GM12878 (cell line): ENCODE data around the gene ANXA3. TPM values are rescaled to one million over a fixed set of nuclear protein-coding genes. Genes with fewer than 3 reads are reported as not detected.

Experiments
- ATF7 ChIP-seq: fragments of 450-650 bp; IDR thresholded peaks from 2 replicates; pipeline ENCODE4 v1.6.1; 2016; ENCODE audit warnings: low read depth, mild to moderate bottlenecking
- BACH1 ChIP-seq: fragments of 450-650 bp; IDR thresholded peaks from 2 replicates; pipeline ENCODE4 v1.6.1; 2017; ENCODE audit warnings: mild to moderate bottlenecking, borderline replicate concordance
- CEBPB ChIP-seq, 2 experiments: fragments of 150-350 bp in 1 of 2; IDR thresholded peaks; 2 replicates each; pipeline ENCODE4 v1.6.1; 2012 to 2014; ENCODE audit warnings: low read depth in 2 of 2, low read length in 2 of 2, borderline replicate concordance in 1 of 2, inconsistent platforms in 1 of 2
- EZH2 ChIP-seq: IDR thresholded peaks from 2 replicates; pipeline ENCODE4 v1.6.1; 2012; ENCODE audit warnings: low read depth, mild to moderate bottlenecking, control low read depth, inconsistent platforms, low read length, borderline replicate concordance; ENCODE audit not compliant: control insufficient read depth
- FOS ChIP-seq: IDR thresholded peaks from 3 replicates; pipeline ENCODE4 v1.6.1; 2011; ENCODE audit warnings: borderline replicate concordance; ENCODE audit not compliant: insufficient read length; ENCODE audit errors: extremely low read depth
- GATAD2B ChIP-seq: fragments of 450-650 bp; conservative IDR thresholded peaks from 2 replicates; pipeline ENCODE4 v1.6.1; 2017; ENCODE audit warnings: low read depth, mild to moderate bottlenecking, moderate library complexity
- HCFC1 ChIP-seq: fragments of 150-350 bp; IDR thresholded peaks from 2 replicates; pipeline ENCODE4 v1.6.1; 2014; ENCODE audit warnings: low read length
- HDGF ChIP-seq: fragments of 450-650 bp; IDR thresholded peaks from 2 replicates; pipeline ENCODE4 v1.6.1; 2016; ENCODE audit warnings: antibody characterized with exemption
- JUNB ChIP-seq: IDR thresholded peaks from 2 replicates; pipeline ENCODE4 v1.6.1; 2016; ENCODE audit warnings: antibody characterized with exemption, mild to moderate bottlenecking
- NBN ChIP-seq: fragments of 450-650 bp; IDR thresholded peaks from 2 replicates; pipeline ENCODE4 v1.6.1; 2016
- NR2F1 ChIP-seq: fragments of 450-650 bp; conservative IDR thresholded peaks from 2 replicates; pipeline ENCODE4 v1.6.1; 2017; ENCODE audit warnings: mild to moderate bottlenecking
- PAX8 ChIP-seq: fragments of 450-650 bp; IDR thresholded peaks from 2 replicates; pipeline ENCODE4 v1.6.1; 2017; ENCODE audit warnings: mild to moderate bottlenecking, moderate library complexity
- POLR2A ChIP-seq: IDR thresholded peaks from 2 replicates; pipeline ENCODE4 v1.6.1; 2011; ENCODE audit warnings: low read depth, mild to moderate bottlenecking, low read length
- RCOR1 ChIP-seq: conservative IDR thresholded peaks from 2 replicates; pipeline ENCODE4 v1.6.1; 2012; ENCODE audit warnings: low read depth, low read length, improper control_type of control experiment
- TCF12 ChIP-seq: IDR thresholded peaks from 2 replicates; pipeline ENCODE4 v1.6.1; 2011; ENCODE audit warnings: low read depth, mild to moderate bottlenecking, low read length
- YBX1 ChIP-seq: fragments of 450-650 bp; IDR thresholded peaks from 2 replicates; pipeline ENCODE4 v1.6.1; 2016; ENCODE audit warnings: antibody characterized with exemption
- ZSCAN29 ChIP-seq: fragments of 450-650 bp; IDR thresholded peaks from 2 replicates; pipeline ENCODE4 v1.6.1; 2017; ENCODE audit warnings: mild to moderate bottlenecking, moderate library complexity
- polyA plus RNA-seq, 11 experiments: library from polyadenylated mRNA; depleted of rRNA in 4 of 11; unstranded in 6 of 11; stranded (reverse) in 5 of 11; fragments of >200 nt; fragmentation: Nextera tagmentation in 4 of 11; fragmentation: Illumina TruSeq in 1 of 11; extraction: Ambion mirVana in 4 of 11; extraction: Trizol in 1 of 11; gene quantifications; 1 replicate in 1 of 11; 2 replicates in 10 of 11; pipeline versions ENCODE4 v1.2.1 to v1.2.3, GENCODE V29; 2011 to 2016; ENCODE audit warnings: inconsistent platforms in 2 of 11, missing spikeins in 2 of 11, low read depth in 1 of 11
- total RNA-seq, 4 experiments: library from RNA; depleted of rRNA in 3 of 4; stranded (reverse); fragments of >200 nt in 3 of 4; fragmentation: Illumina TruSeq in 1 of 4; extraction: Trizol in 1 of 4; gene quantifications; 2 replicates each; pipeline versions ENCODE4 v1.2.1 to v1.2.3, GENCODE V29; 2013 to 2021
- TF ChIP-seq, protein P1 (sequence below), 3 experiments: IDR thresholded peaks in 2 of 3; conservative IDR thresholded peaks in 1 of 3; 2 replicates each; pipeline ENCODE4 v1.5.1; 2011; ENCODE audit warnings: low read depth in 3 of 3, low read length in 3 of 3, mild to moderate bottlenecking in 3 of 3, control low read depth in 2 of 3, moderate library complexity in 2 of 3, inconsistent platforms in 1 of 3, mixed read lengths in 1 of 3; ENCODE audit not compliant: control insufficient read depth in 2 of 3, insufficient read depth in 1 of 3; ENCODE audit errors: extremely low read depth in 1 of 3
- TF ChIP-seq, protein P2 (sequence below): IDR thresholded peaks from 2 replicates; pipeline ENCODE4 v1.6.1; 2012; ENCODE audit warnings: low read depth, low read length, improper control_type of control experiment
- TF ChIP-seq, protein P3 (sequence below): IDR thresholded peaks from 2 replicates; pipeline ENCODE4 v1.6.1; 2011; ENCODE audit warnings: borderline replicate concordance, low read depth, mild to moderate bottlenecking, moderate library complexity, mixed read lengths, low read length; ENCODE audit not compliant: insufficient read depth; ENCODE audit errors: extremely low read length
- TF ChIP-seq, protein P4 (sequence below): fragments of 450-650 bp; IDR thresholded peaks from 2 replicates; pipeline ENCODE4 v1.6.1; 2017; ENCODE audit warnings: antibody characterized with exemption, mild to moderate bottlenecking, moderate library complexity
- TF ChIP-seq, protein P5 (sequence below): IDR thresholded peaks from 2 replicates; pipeline ENCODE4 v1.6.1; 2011; ENCODE audit warnings: low read depth, low read length, improper control_type of control experiment, borderline replicate concordance

Gene ANXA3
- total and polyA plus RNA-seq, 10 of the 15 experiments (the other 5 are each of a cell fraction or from before 2014, with no cell fraction given) = 0.28 to 14.7 (median 0.91) TPM

DNA sequence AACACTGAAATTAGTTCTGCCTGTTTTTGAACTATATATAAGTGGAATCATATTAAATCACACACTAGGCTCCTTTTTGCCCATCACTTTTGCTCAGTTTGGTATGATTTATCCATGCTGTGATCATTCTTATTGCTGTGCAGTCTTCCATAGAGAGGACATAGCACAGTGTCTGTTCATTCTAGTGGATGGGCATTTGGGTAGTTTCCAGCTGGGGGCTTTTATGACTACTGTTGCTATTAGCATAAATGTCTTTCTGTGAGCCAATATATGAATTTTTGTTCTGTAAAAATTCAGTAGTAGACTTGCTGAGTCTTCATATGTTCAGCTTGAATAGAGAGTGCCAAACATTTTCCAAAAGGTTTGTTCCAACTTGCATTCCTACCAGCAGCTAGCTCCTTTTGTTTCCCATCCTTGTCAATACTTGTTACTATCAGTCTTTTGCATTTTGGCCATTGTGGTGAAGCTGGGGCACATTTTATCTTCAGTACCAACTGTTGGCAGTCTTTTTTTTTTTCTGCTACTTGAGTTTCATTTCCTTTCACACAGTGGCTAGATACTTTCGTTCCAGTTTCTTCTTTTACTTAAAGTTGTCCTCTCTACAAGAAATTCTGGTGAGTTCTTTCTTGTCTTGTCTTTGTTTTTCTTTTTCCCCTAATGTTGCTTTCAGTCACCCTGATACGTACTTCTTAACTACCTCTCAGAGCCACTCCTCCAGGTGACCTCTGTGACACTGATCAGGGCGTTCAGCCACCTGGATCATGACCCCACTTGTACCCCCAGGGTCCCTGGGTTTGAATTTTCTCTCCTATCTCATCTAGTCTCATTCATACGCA lies 87.0 kb downstream of the ANXA3 start (continued):
- TF ChIP-seq, protein P1, sequence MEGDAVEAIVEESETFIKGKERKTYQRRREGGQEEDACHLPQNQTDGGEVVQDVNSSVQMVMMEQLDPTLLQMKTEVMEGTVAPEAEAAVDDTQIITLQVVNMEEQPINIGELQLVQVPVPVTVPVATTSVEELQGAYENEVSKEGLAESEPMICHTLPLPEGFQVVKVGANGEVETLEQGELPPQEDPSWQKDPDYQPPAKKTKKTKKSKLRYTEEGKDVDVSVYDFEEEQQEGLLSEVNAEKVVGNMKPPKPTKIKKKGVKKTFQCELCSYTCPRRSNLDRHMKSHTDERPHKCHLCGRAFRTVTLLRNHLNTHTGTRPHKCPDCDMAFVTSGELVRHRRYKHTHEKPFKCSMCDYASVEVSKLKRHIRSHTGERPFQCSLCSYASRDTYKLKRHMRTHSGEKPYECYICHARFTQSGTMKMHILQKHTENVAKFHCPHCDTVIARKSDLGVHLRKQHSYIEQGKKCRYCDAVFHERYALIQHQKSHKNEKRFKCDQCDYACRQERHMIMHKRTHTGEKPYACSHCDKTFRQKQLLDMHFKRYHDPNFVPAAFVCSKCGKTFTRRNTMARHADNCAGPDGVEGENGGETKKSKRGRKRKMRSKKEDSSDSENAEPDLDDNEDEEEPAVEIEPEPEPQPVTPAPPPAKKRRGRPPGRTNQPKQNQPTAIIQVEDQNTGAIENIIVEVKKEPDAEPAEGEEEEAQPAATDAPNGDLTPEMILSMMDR (IDR thresholded peaks at IDR 0.05 in 2 of 3, conservative IDR thresholded peaks at IDR 0.05 in 1 of 3; ENCODE audit: control insufficient read depth in 2 of 3, extremely low read depth in 1 of 3, insufficient read depth in 1 of 3, low read depth in 3 of 3, low read length in 3 of 3) = no peak
- TF ChIP-seq PAX8 = no peak
- TF ChIP-seq YBX1 = no peak
- TF ChIP-seq EZH2 = no peak
- no peak for TF ChIP-seq POLR2A
- peak; percentile 69; the same call in 1 of the 2 replicates for TF ChIP-seq ATF7
- no peak for TF ChIP-seq BACH1
- TF ChIP-seq, protein P2, sequence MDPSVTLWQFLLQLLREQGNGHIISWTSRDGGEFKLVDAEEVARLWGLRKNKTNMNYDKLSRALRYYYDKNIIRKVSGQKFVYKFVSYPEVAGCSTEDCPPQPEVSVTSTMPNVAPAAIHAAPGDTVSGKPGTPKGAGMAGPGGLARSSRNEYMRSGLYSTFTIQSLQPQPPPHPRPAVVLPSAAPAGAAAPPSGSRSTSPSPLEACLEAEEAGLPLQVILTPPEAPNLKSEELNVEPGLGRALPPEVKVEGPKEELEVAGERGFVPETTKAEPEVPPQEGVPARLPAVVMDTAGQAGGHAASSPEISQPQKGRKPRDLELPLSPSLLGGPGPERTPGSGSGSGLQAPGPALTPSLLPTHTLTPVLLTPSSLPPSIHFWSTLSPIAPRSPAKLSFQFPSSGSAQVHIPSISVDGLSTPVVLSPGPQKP = no peak
- peak; percentile 89 for TF ChIP-seq NR2F1
- no peak for TF ChIP-seq TCF12
- no peak; the same call in 1 of the 2 replicates for TF ChIP-seq HDGF
- no peak; the same call in 1 of the 2 replicates for TF ChIP-seq JUNB
- TF ChIP-seq, protein P3, sequence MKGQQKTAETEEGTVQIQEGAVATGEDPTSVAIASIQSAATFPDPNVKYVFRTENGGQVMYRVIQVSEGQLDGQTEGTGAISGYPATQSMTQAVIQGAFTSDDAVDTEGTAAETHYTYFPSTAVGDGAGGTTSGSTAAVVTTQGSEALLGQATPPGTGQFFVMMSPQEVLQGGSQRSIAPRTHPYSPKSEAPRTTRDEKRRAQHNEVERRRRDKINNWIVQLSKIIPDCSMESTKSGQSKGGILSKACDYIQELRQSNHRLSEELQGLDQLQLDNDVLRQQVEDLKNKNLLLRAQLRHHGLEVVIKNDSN = no peak
- TF ChIP-seq RCOR1 = 0 out of 2 replicates have a peak, but pooled peaks have one; percentile 18
- TF ChIP-seq, protein P4, sequence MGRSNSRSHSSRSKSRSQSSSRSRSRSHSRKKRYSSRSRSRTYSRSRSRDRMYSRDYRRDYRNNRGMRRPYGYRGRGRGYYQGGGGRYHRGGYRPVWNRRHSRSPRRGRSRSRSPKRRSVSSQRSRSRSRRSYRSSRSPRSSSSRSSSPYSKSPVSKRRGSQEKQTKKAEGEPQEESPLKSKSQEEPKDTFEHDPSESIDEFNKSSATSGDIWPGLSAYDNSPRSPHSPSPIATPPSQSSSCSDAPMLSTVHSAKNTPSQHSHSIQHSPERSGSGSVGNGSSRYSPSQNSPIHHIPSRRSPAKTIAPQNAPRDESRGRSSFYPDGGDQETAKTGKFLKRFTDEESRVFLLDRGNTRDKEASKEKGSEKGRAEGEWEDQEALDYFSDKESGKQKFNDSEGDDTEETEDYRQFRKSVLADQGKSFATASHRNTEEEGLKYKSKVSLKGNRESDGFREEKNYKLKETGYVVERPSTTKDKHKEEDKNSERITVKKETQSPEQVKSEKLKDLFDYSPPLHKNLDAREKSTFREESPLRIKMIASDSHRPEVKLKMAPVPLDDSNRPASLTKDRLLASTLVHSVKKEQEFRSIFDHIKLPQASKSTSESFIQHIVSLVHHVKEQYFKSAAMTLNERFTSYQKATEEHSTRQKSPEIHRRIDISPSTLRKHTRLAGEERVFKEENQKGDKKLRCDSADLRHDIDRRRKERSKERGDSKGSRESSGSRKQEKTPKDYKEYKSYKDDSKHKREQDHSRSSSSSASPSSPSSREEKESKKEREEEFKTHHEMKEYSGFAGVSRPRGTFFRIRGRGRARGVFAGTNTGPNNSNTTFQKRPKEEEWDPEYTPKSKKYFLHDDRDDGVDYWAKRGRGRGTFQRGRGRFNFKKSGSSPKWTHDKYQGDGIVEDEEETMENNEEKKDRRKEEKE = no peak
- peak; percentile 62; the same call in 1 of the 2 replicates for TF ChIP-seq GATAD2B
- no peak for TF ChIP-seq FOS
- TF ChIP-seq HCFC1 = no peak
- TF ChIP-seq, protein P5, sequence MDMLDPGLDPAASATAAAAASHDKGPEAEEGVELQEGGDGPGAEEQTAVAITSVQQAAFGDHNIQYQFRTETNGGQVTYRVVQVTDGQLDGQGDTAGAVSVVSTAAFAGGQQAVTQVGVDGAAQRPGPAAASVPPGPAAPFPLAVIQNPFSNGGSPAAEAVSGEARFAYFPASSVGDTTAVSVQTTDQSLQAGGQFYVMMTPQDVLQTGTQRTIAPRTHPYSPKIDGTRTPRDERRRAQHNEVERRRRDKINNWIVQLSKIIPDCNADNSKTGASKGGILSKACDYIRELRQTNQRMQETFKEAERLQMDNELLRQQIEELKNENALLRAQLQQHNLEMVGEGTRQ = no peak
- no peak for TF ChIP-seq CEBPB (IDR thresholded peaks at IDR 0.05; ENCODE audit: borderline replicate concordance in 1 of 2, low read depth in 2 of 2, low read length in 2 of 2)
- no peak for TF ChIP-seq ZSCAN29
- peak; percentile 88; the same call in 1 of the 2 replicates for TF ChIP-seq NBN
